ENCODE results near the gene ACD.

DNA sequence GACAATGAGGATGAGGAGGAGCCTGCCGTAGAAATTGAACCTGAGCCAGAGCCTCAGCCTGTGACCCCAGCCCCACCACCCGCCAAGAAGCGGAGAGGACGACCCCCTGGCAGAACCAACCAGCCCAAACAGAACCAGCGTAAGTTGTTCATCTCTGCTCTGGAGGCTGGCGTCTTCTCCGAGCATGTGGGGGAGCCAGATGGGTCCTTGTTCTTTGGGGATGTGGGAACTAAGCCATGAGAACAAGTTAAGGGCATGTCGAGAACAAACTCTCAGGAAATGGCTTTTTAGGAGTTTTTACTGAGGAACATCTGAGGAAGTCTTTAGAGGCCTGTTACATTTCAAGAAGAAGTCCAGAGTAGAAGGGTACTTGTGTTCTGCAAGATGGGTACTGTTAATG, 23.3 kb downstream of the ACD start:
- TF ChIP-seq, protein P1, sequence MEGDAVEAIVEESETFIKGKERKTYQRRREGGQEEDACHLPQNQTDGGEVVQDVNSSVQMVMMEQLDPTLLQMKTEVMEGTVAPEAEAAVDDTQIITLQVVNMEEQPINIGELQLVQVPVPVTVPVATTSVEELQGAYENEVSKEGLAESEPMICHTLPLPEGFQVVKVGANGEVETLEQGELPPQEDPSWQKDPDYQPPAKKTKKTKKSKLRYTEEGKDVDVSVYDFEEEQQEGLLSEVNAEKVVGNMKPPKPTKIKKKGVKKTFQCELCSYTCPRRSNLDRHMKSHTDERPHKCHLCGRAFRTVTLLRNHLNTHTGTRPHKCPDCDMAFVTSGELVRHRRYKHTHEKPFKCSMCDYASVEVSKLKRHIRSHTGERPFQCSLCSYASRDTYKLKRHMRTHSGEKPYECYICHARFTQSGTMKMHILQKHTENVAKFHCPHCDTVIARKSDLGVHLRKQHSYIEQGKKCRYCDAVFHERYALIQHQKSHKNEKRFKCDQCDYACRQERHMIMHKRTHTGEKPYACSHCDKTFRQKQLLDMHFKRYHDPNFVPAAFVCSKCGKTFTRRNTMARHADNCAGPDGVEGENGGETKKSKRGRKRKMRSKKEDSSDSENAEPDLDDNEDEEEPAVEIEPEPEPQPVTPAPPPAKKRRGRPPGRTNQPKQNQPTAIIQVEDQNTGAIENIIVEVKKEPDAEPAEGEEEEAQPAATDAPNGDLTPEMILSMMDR (conservative IDR thresholded peaks at IDR 0.05), result no peak
- TF ChIP-seq EZH2 (IDR thresholded peaks at IDR 0.05; ENCODE audit: low read depth), result no peak

All from PC-9 (cell line).